GM19463 (cell line): ENCODE measurements around the gene CRAMP1.

Experiments
- ATAC-seq: cut with Tn5 transposase; IDR thresholded peaks from one replicate; pipeline ENCODE4 v1.9.1; 2021; ENCODE audit warnings: mild to moderate bottlenecking, moderate library complexity; ENCODE audit not compliant: unreplicated experiment

CRAMP1 gene

GRCh38 chr16:1633310-1633709, 21.1 kb downstream of the CRAMP1 start:
- no peak for ATAC-seq

- no peak for ATAC-seq
Observed at GRCh38 chr16:1634541-1634940, 22.4 kb downstream of the CRAMP1 start.

- no peak for ATAC-seq
Observed at GRCh38 chr16:1635070-1635469, 22.9 kb downstream of the CRAMP1 start.

GRCh38 chr16:1637526-1637925, 25.4 kb downstream of the CRAMP1 start:
- no peak for ATAC-seq

- ATAC-seq, result no peak
Observed at GRCh38 chr16:1638757-1639156, 26.6 kb downstream of the CRAMP1 start.

- no peak for ATAC-seq
Observed at GRCh38 chr16:1639282-1639681, 27.1 kb downstream of the CRAMP1 start.

- no peak for ATAC-seq
Observed at GRCh38 chr16:1639860-1640259, 27.7 kb downstream of the CRAMP1 start.

- ATAC-seq, result no peak
Observed at GRCh38 chr16:1640261-1640941, 28.2 kb downstream of the CRAMP1 start.

- no peak for ATAC-seq
Observed at GRCh38 chr16:1641261-1641660, 29.1 kb downstream of the CRAMP1 start.

- ATAC-seq, result no peak
Observed at GRCh38 chr16:1642148-1642547, 30.0 kb downstream of the CRAMP1 start.

- ATAC-seq, result no peak
Observed at GRCh38 chr16:1642753-1643152, 30.6 kb downstream of the CRAMP1 start.

- ATAC-seq, result no peak
Observed at GRCh38 chr16:1643521-1643920, 31.4 kb downstream of the CRAMP1 start.

- ATAC-seq, result no peak
Observed at GRCh38 chr16:1645914-1646525, 33.9 kb downstream of the CRAMP1 start.

- no peak for ATAC-seq
Observed at GRCh38 chr16:1647856-1648255, 35.7 kb downstream of the CRAMP1 start.

GRCh38 chr16:1650131-1650530, 38.0 kb downstream of the CRAMP1 start:
- ATAC-seq, result no peak

GRCh38 chr16:1651094-1651973, 39.2 kb downstream of the CRAMP1 start:
- no peak for ATAC-seq

- ATAC-seq, result no peak
Observed at GRCh38 chr16:1651974-1652312, 39.8 kb downstream of the CRAMP1 start.

- ATAC-seq, result no peak
Observed at GRCh38 chr16:1653023-1653422, 40.9 kb downstream of the CRAMP1 start.

- no peak for ATAC-seq
Observed at GRCh38 chr16:1654505-1655268, 42.5 kb downstream of the CRAMP1 start.

- no peak for ATAC-seq
Observed at GRCh38 chr16:1655269-1655807, 43.2 kb downstream of the CRAMP1 start.
